Activated T-cell treated with anti-CD3 and anti-CD28 coated beads, Interleukin-2, amount 50 U/mL, for 1 hour (primary cell): ENCODE measurements around the gene RCBTB2.
"Not testable (repeated sequence)": the region's sequence is repeated elsewhere in the genome, so short reads cannot be mapped to it uniquely, and the experiment has no call there.

Experiments
- DNase-seq: peaks from one replicate; pipeline ENCODE4 v3.0.0-alpha.2; 2020

The RCBTB2 gene

DNA sequence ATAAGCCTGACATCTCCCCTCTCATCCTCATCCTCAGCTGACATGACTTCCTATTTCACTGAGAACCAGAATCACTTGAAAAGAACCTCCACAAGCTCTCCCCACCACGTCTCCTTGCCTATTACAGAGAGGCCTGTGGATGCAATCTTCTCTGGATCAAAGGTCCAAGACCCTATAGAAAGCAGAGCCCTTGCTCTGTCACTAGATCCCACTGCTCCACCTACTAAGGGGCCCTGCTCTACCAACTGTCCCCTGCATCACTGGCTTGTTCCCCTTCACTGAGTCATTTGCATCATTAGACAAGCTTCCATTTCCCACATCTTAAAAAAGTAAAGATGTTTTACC is 40.8 kb downstream of the RCBTB2 start:
- no peak for DNase-seq

DNA sequence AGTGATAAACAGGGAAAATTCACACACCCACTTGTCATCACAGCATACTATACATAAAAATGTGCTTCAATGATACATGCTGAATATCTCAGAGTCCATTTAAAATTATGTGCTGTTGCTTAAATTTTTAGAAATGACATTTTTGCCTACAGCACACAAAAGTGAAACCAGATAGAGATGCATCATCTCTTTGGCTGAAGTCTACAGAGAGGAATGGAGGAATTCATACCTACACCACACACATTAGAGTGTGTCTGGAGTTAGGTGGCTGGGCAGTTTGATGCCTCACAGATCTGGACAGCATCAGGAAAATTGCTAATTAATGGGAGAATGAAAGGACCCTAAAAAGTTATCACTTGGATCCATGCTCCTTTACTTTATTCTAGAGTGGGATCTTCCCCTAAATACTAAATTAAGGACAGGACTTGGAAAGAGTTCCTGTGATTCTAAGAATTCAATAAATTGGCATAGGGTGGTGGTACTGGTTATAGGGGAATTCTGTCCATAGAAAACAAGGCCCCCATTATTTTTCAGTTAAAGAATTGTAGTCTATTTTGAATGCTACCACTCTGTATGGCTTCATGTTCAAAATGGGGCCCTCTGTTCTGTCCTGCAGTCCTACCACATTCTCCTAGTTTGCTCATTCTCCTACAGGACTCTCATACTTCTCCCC is 41.3 kb downstream of the RCBTB2 start:
- DNase-seq: no peak

DNA sequence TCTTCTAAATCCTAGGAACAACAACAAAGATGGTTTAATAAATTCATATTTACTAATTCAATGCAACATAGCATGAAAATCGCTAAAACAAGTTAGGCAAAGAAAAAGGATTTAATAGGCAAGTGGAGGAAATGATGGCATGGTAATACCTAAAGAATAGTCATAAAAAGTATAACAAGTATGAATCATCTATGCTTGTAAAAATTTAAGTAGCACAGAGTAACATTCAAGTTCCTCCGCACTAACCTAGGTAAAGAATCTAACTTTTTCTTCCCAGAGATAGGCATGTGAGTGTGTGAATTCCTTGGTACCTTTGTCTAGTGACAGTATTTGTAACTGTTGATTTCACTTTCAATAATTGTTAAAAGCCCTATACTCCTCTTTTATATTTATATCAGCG is 42.6 kb downstream of the RCBTB2 start:
- no peak for DNase-seq

DNA sequence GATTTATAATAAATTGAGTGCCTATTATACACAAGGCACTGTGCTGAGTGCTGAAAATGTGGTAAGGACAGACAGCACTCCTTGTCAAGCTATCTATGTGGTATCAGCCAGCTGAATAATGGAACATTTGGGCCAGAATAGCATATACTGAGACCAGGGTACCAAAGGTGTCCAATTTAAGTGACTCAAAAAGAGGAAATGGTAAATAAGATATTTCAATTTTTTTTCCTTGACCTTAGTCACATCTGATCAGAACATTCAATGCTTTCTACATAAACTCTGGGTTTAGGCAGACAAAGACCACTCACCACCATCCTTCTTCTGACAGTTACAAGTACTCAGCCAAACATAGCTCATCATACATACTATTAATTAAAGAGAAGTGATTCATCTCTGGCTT is 43.2 kb downstream of the RCBTB2 start:
- DNase-seq: no peak

DNA sequence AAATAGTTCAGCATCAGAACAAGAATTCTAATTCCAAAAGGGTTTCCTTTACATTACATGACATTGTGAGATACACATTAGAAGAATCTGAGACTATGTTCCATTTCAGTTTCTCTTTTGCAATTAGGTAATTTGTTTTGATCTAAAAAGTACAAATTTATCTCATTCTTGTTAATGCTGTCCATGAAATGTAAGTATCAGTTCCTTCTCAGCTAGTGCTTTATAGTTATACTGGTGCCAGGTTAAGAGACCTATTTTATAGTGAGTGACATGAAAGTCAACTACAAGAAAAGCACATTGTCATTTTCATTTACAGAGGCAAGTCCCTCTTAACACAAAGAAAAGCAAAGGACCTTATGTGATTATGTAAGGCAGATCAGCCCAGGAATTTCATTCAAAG is 43.9 kb downstream of the RCBTB2 start:
- no peak for DNase-seq

DNA sequence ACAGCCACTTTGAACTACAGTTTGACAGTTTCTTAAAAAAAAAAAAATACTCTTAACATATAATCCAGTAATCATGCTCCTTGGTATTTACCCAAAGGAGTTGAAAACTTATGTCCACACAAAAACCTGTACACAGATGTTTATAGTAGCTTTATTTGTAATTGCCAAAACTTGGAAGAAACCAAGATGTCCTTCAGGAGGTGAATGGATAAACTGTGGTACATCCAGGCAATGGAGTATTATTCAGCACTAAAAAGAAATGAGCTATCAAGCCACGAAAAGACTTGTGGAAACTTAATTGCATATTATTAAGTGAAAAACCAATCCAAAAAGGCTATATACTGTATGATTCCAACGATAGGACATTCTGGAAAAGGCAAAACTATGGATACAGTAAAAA is 44.9 kb downstream of the RCBTB2 start:
- DNase-seq: no peak

DNA sequence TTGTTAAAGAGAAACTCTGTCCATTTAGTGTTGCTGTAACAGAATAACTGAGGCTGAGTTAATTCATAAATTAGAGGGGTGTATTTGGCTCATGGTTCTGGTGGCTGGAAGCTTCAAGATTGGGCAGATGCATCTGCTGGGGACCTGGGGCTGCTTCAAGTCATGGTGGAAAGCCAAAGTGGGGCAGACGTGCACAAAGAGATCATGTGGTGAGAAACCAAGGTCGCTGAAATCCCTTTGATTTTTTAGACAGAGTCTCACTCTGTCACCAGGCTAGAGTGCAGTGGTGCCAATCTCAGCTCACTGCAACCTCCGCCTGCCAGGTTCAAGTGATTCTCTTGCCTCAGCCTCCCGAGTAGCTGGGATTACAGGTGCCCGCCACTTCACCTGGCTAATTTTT is 46.0 kb downstream of the RCBTB2 start:
- DNase-seq: no peak

DNA sequence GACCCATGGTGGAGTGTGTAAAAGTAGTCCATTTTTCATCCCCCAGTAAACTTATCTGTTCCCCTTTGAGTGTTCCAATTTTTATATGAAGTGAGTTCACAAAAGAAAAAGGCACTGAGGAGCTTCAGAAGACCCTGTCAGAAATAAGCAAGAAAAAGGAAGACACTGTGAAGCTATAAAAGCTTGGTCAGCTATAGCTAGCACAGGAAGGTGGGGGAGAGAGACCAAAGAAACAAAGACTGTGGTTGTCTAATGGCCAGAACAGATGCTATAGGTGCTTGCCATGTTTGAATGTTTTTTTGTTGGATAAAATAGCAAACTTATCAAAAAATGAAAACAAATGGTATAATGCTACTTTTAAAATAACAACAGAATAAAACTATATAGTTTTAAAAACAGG is 46.5 kb downstream of the RCBTB2 start:
- DNase-seq: no peak

DNA sequence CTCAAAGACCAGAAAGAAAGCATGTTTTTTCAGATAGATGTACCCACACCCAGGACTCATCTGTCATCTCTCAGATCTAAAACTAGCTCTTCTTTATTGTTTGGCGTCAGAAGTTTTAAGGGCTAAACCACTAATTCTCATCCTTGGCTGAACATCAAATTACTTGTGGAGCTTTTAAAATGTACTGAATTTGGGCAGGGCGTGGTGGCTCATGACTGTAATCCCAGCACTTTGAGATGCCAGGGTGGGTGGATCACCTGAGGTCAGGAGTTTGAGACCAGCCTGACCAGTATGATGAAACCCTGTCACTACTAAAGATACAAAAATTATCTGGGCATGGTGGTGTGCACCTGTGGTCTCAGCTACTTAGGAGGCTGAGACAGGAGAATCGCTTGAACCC is 47.4 kb downstream of the RCBTB2 start:
- DNase-seq: no peak

DNA sequence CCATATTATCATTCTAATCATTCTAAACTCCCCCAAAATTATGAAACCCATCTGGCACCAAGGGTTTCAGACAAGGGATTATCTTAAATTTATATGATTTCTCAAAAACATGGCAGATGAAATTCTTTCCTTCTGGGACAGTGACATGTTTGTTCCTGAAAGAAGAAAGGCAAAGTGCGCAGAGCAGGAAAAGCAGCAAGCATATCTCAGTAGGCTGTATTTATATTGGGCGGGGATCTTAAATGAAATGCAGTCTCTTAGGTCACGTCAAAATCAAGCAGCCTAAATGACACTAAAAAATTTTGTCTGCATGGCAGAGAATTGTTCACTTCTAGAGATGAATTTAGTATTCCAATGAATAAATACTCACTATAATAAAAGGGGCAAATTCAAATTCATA is 49.3 kb downstream of the RCBTB2 start:
- DNase-seq: no peak

DNA sequence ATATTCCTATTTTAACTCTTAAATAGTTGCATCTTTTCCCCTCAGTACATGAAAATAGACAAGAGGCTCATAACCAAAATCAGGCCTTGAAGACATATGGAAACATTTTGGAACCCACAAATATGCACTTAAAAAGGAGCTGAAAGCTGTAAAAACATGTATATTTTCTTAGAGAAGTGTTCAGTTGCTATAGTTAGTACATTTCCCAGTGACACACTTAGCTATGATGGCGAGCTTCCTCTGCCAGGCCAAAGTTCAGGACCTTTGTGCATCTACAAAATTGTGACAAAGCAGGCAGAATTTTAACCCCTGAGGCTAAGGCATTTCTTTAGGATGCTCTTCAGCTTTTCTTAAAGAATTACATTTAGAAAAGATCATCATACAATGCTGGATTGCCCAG is 54.5 kb downstream of the RCBTB2 start:
- no peak for DNase-seq

DNA sequence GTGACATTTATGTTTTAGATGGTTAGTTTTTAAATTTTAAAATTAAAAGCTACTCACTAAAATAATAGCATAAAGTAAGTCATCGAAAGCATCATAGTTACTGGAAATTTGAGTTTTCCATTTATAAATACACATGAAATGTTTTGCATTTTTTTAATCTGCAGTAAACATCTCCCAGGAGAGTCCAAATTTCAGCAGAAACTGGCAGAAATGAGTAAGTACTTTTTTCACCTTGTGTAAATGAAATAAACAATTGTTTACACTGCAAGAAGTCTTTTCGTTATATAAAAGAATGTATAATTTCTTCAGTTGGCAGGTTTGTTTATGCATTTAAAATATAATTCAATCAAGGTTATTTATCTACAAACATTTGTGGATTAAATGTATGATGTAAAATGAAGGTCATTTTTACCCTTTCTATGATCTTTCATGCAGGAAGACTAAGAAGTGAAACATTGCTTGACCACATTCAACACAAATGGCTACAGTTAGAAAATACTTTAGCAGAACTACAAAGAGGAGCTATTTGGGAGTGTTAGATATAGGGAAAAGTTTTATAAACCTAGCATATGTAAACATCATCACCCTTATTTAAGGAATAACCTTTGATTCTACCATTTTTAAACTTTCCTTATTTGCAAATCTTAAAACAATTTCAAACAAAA is 55.6 kb downstream of the RCBTB2 start:
- DNase-seq: no peak

DNA sequence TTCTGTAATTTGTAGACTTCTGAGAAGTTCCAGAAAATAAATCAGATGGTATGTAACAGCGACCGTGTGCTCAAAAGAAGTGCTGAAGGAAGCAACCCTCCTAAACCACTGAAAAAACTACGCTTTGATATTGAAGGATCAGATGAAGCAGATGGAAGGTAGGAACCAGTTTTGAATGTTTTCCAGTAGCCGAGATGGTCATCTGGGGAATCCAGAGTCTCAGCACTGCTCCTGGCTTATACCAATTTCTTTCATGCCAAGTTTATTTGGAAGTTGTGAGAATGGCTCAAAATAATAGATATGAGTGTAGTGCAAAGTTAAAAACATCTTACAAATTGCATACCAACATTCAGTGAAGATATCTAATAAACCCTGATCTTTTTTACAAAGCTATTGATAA is 56.2 kb downstream of the RCBTB2 start:
- no peak for DNase-seq

DNA sequence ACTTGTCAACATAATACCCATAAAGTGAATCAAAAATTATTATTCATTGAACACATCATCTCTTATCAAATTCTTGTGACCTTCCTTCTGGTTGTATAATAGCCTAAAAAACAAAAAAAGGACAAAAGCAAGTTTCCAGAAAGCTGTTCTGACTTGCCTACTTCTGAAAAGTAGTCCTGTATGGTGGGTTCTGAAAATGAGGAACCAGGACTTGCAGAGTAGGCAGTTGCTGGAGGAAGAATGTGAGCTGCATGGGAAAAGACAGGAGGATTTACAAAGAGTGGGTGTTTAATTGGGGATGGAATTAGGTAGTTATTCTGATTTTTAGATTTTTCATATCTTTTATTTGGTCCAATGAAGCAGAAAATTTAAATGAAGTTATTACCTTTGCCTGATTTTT is 56.7 kb downstream of the RCBTB2 start:
- no peak for DNase-seq

DNA sequence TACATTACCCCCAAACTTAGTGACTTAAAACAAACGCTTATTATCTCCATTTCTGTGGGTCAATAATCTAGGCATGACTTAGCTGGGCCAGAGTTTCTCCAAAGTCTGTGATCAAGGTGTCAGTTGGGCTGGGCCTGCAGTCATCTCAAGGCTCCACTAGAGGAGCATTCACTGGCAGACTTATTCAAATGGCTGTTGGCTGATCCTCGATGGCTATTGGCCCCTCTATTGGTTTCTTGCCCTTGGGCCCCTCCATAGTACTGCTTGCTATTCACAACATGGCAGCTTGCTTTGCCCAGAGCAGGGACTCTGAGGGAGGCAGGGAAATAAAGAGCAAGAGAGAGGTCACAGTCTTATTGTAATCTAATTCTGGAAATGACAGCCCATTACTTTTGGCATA is 57.6 kb downstream of the RCBTB2 start:
- DNase-seq: no peak

DNA sequence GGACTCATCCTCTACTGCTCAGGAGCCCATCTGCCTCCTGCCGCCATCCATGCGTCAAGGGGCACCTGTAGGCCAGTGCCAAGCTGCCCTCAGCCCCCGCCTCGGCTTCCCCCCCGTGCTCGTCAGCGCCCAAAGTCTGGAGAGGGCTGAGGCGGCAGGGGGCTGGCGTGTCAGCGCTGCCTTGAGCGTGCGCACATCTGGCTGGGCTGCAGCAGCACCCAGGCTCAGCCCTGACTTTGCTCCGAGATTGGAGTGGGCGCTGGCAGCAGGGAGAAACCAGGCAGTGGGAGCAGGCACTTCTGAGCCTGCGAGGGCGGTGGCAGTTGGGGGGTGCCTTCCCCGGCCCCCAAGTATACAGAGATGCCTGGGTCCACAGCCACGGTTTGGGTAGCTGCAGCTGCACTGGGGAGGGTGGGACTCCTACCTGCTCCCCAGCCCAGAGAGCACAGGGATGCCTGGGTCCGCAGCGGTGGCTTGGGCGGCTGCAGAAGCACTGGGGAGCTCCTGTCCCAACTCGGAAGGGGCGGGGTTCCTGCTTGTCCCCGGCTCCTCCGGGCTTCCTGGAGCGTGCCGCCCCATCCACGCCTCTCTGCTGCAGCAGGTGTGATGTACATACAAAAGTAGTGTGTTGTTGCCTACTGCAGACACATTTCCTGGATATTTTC is 75.2 kb downstream of the RCBTB2 start:
- DNase-seq: no peak

DNA sequence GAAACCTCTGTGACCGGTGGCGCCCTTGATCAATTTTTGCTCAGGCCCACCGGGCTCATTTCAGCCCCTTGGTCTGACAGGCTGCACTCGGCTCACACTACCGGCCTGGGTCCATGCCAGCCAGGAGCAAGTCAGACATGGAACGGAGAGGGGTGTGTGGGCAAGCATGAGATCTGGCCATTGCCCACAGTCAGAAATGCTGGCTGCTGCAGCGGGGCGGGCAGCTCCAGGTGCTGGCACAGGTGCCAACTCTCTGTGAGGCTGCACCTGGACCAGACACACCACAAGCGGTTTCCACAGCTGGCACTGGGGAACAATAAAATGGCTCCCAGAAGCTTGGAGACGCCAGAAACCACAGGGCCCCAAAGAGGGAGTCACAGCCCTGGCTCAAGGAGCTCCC is 76.3 kb downstream of the RCBTB2 start:
- no peak for DNase-seq

DNA sequence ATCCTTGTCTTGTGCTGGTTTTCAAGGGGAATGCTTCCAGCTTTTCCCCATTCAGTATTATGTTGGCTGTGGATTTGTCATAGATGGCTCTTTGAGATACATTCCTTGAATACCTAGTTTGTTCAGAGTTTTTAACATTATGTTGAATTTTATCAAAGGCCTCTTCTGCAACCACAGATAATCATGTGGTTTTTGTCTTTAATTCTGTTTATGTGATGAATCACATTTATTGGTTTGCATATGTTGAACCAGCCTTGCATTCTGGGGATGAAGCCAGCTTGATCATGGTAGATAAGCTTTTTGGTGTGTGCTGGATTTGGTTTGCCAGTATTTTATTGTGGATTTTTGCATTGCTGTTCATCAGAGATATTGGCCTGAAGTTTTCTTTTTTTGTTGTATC is 81.7 kb downstream of the RCBTB2 start:
- not testable (repeated sequence) for DNase-seq

DNA sequence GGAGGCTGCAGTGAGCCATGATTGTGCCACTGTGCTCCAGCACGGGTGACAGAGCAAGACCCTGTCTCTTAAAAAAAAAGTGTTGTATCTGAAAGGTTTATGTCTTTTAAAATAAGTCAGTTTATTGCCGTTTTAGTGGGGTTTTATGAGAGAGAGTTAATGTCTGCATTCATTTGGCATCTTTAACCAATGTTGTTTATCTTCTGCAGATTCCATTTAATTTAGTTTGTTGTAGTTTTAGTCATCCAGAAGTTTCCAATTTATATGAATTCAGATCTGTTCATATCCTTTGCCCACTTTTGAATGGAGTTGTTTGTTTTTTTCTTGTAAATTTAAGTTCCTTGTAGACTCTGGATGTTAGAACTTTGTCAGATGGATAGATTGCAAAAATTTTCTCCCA is 83.2 kb downstream of the RCBTB2 start:
- no peak for DNase-seq

DNA sequence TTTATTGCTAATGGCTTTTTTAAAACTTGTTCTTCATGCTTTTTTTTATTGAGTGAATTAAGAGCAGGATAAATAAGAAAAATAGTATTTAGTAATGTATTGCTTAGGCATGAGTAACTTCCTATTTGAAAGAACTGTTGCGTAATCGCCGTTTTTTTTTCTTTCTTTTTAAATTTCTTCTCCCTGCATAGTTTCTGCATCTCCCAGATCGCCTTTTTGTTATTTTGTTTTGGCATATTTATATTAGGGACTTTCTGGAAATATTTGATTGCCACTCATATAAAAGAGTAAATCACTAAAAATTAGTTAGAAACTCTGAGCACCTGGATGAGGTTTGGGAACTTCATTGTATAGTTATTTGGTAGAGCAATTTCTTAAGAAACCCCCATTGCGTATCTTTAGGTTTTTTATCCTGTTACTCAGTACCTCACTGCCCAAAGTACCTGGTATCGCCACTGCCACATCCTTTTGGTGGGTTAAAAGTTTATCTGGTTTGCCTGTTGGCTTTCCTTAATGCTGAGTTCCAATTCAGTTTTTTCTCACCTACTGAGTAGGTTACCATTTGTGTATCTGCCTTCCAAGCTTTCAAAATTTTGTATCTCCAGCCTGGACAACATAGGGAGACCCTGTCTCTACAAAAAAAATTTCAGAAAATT is 83.8 kb downstream of the RCBTB2 start:
- no peak for DNase-seq

DNA sequence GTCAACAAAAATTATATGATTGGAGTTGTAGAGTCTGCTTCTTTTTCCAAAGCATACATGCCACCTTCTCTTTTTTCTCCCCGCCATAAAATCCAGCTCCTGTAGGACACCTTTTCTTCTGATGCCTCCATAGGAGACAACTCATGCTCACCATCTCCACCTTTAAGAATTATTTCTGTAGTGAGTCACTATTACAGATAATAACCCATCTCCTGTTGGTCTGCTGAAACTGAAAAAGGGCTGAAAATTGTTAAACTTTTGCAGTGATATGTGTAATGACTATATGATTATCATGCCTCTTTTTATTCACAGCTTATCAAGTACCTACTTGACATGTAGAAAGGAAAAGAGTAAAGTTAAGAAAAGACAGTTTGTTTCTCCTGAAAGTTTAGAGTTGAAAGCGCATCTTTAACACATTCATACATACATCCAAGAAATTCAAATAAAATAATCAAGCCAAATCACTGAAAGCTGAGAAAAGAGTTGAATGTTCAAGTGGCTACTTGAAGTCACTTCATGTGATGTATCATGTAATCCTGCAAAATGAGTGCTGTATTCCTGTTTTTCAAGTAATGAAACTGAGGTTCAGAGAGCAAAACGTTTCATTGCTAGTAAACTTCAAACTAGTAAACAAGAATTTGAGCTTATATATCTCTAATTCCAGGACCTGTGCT is 84.5 kb downstream of the RCBTB2 start:
- no peak for DNase-seq

DNA sequence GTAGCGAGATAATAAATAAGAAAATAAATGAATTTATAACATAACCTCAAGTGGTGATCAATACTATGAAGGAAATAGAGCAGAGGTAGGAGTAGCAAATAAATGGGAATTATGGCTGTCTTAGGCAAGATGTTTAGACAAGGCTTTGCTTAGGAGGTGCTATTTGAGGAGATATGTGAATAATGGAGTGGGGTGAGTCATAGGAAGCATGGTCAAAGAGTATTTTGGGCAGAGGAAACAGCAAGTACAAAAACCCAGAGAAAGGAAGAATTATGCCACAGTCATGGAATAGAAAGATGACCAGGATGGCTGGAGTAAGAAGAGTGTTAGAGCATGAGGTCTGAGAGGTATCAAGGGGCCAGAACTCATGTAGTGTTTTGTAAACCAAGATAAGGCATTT is 86.4 kb downstream of the RCBTB2 start:
- DNase-seq: no peak

DNA sequence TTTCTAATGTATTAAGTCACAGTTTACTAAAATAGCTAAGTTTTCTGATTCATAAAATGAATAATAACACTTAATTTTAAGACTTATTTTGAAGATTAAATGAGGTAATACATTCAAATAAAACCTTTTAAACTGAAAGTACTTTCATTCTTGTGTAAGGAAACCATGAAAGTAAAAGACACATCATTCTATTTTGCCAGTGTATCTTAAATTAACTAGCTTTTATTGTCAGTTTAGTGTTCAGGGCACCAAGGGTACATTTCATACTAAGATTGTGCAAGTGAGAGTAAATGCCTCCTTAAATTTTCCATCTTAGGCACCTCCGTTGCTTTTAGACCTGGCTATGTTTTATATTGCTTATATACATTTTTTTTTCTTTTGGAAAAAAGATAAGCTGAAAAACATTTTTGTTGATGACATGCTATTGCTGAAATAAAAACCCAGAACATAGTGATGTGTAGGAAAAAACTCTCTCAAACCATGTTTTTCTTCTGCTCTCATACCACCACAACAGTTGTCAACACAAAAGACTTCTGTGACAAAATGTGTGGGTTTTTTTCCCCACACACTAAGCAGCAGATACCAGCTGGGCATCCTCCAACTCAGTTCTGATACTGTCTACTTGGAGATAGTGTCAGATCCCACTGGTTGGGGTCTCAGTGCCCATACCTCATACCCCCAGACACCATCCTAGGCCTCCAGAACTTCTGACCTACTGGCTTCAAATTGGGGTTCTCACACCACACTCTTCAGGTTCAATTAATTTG is 89.3 kb downstream of the RCBTB2 start:
- no peak for DNase-seq
